Vagina (tissue), 2 donors: Measurements from ENCODE around the gene CUEDC1. TPM values are rescaled to one million over a fixed set of nuclear protein-coding genes. Genes with fewer than 3 reads are reported as not detected.

Source experiments
- DNase-seq, 2 donors: peaks; one replicate each; pipeline ENCODE4 v3.0.0-alpha.2; 2017; ENCODE audit errors: extremely low spot score in 2 of 2
- H3K27ac ChIP-seq: fragments of 200-600 bp; sonication (generic); one replicate; pipeline ENCODE4 v1.5.1; 2019
- H3K27me3 ChIP-seq: fragments of 200-600 bp; sonication (generic); one replicate; pipeline ENCODE4 v1.5.1; 2019
- H3K36me3 ChIP-seq, 2 donors: fragments of 200-600 bp; sonication (generic); one replicate each; pipeline ENCODE4 v1.5.1; 2017 to 2019
- H3K4me1 ChIP-seq: fragments of 200-600 bp; sonication (generic); one replicate; pipeline ENCODE4 v1.5.1; 2019
- H3K4me3 ChIP-seq, 2 donors: fragments of 200-600 bp; sonication (generic); 1 replicate in 1 of 2; 2 replicates in 1 of 2; pipeline ENCODE4 v1.5.1; 2016 to 2019
- H3K9me3 ChIP-seq: fragments of 200-600 bp; sonication (generic); one replicate; pipeline ENCODE4 v1.5.1; 2019
- CTCF ChIP-seq, 3 experiments: fragments of 450-650 bp in 2 of 3; fragments of 200-600 bp in 1 of 3; sonication (generic) in 1 of 3; IDR thresholded peaks; one replicate each; pipeline ENCODE4 v1.5.1; 2017 to 2019; ENCODE audit warnings: antibody characterized with exemption in 3 of 3, mild to moderate bottlenecking in 2 of 3, moderate library complexity in 2 of 3
- POLR2A ChIP-seq, 2 donors: fragments of 450-650 bp; IDR thresholded peaks; one replicate each; pipeline ENCODE4 v1.6.1; 2017; ENCODE audit warnings: antibody characterized with exemption in 2 of 2, mild to moderate bottlenecking in 2 of 2, moderate library complexity in 2 of 2
- POLR2AphosphoS5 ChIP-seq, 2 donors: sonication (generic); formaldehyde crosslinking; IDR thresholded peaks; one replicate each; pipeline ENCODE4 v1.9.0; 2017; ENCODE audit warnings: antibody characterized with exemption in 2 of 2, mild to moderate bottlenecking in 2 of 2, low read depth in 1 of 2; ENCODE audit not compliant: insufficient read depth in 1 of 2
- intact Hi-C: fragments of 100-400 bp; cut with DNase I; formaldehyde crosslinking; loops from one replicate; pipeline ENCODE4 v1.15.1; 2023
- total RNA-seq: library from RNA; depleted of rRNA; stranded (reverse); fragments of >200 nt; gene quantifications from one replicate; pipeline ENCODE4 v1.2.3, GENCODE V29; 2016

Gene CUEDC1
- total RNA-seq, 1 donor from 2014 or later = 28.7 TPM

- TF ChIP-seq POLR2AphosphoS5 (IDR thresholded peaks at IDR 0.05; ENCODE audit: insufficient read depth in 1 of 2, low read depth in 1 of 2) (no peak), POLR2A (IDR thresholded peaks at IDR 0.05) (no peak)
- intact Hi-C loops = no loop called here
Measured at GRCh38 chr17:57990037-57990436, 34.8 kb upstream of the CUEDC1 start.

GRCh38 chr17:57988301-57989250 lies 33.4 kb upstream of the CUEDC1 start:
- Histone ChIP-seq H3K9me3 (no peaks in the 10 kb centered on the region), H3K27ac (peak overlapping the region; percentile 93), H3K36me3 (no peaks in the 10 kb centered on the region), H3K27me3 (no peaks in the 10 kb centered on the region), H3K4me3 (peak overlapping the region; percentile 79 to 95), H3K4me1 (peaks cover 53% of the 10 kb centered on the region)
- intact Hi-C loops = loop anchor here (5.0 kb wide), 3 partner anchors 36 to 116 kb away; no protein-coding TSS in a partner anchor
- TF ChIP-seq POLR2AphosphoS5 (IDR thresholded peaks at IDR 0.05; ENCODE audit: insufficient read depth in 1 of 2, low read depth in 1 of 2) (peak in 1 of 2 donors; percentile 62), POLR2A (IDR thresholded peaks at IDR 0.05) (no peak), CTCF (IDR thresholded peaks at IDR 0.05) (no peak)
- DNase-seq = no peak

More at GRCh38 chr17:57990037-57990436, 34.8 kb upstream of the CUEDC1 start:
- Histone ChIP-seq H3K4me1 (peaks cover 44% of the 10 kb centered on the region), H3K27me3 (no peaks in the 10 kb centered on the region), H3K9me3 (no peaks in the 10 kb centered on the region), H3K4me3 (no peak overlapping the region), H3K36me3 (no peaks in the 10 kb centered on the region), H3K27ac (no peak overlapping the region)
- DNase-seq = no peak

GRCh38 chr17:57987581-57988300 lies 32.5 kb upstream of the CUEDC1 start, which contains the start of gene VEZF1:
VEZF1 (minus strand) TSS chr17:57988254; CDS start chr17:57988111, 143 bp downstream.
- no peak for DNase-seq
- peaks cover 53% of the 10 kb centered on the region for H3K4me1 ChIP-seq
- peak in 1 of 2 donors; percentile 36 for TF ChIP-seq POLR2A (IDR thresholded peaks at IDR 0.05)
- peak in 1 of 2 donors; percentile 81 for TF ChIP-seq POLR2AphosphoS5 (IDR thresholded peaks at IDR 0.05; ENCODE audit: insufficient read depth in 1 of 2, low read depth in 1 of 2)
- TF ChIP-seq CTCF (IDR thresholded peaks at IDR 0.05) = no peak
- no peaks in the 10 kb centered on the region for H3K27me3 ChIP-seq
- H3K36me3 ChIP-seq = peaks cover 0 to 4% of the 10 kb centered on the region in 2 donors
- no peaks in the 10 kb centered on the region for H3K9me3 ChIP-seq
- H3K27ac ChIP-seq = peak within 1 kb of the TSS; percentile 93
- intact Hi-C loops = loop anchor here (5.0 kb wide), 3 partner anchors 35 to 115 kb away; no protein-coding TSS in a partner anchor
- H3K4me3 ChIP-seq = peak within 1 kb of the TSS; percentile 79 to 95

- TF ChIP-seq POLR2AphosphoS5 (IDR thresholded peaks at IDR 0.05; ENCODE audit: insufficient read depth in 1 of 2, low read depth in 1 of 2) = peak in 1 of 2 donors; percentile 62
- TF ChIP-seq CTCF (IDR thresholded peaks at IDR 0.05) = no peak
- Histone ChIP-seq H3K9me3 (no peaks in the 10 kb centered on the region), H3K27ac (peak overlapping the region; percentile 93), H3K4me1 (peaks cover 61% of the 10 kb centered on the region), H3K36me3 (peaks cover 0 to 10% of the 10 kb centered on the region in 2 donors), H3K27me3 (no peaks in the 10 kb centered on the region), H3K4me3 (peak overlapping the region; percentile 79 to 95)
- no peak for DNase-seq
- intact Hi-C loops = loop anchor here (5.0 kb wide), 3 partner anchors 35 to 115 kb away; no protein-coding TSS in a partner anchor
Measured at GRCh38 chr17:57986841-57987580, 31.8 kb upstream of the CUEDC1 start.

GRCh38 chr17:57985675-57985974 lies 30.4 kb upstream of the CUEDC1 start:
- intact Hi-C loops = loop anchor here (5.0 kb wide), 3 partner anchors 33 to 113 kb away; no protein-coding TSS in a partner anchor
- H3K4me1 ChIP-seq = peaks cover 75% of the 10 kb centered on the region

More at GRCh38 chr17:57985675-57985974, 30.4 kb upstream of the CUEDC1 start:
- Histone ChIP-seq H3K4me3 (peak overlapping the region in 1 of 2 donors; percentile 79), H3K36me3 (peaks cover 0 to 19% of the 10 kb centered on the region in 2 donors), H3K27me3 (no peaks in the 10 kb centered on the region), H3K27ac (peak overlapping the region; percentile 93), H3K9me3 (no peaks in the 10 kb centered on the region)
- no peak for TF ChIP-seq POLR2A (IDR thresholded peaks at IDR 0.05)
- peak in 1 of 2 donors; percentile 62 for TF ChIP-seq POLR2AphosphoS5 (IDR thresholded peaks at IDR 0.05; ENCODE audit: insufficient read depth in 1 of 2, low read depth in 1 of 2)
- no peak for DNase-seq
